GM12801 (cell line): Measurements from ENCODE around the gene FAM20C.

Experiments
- TF ChIP-seq, protein P1 (sequence below): IDR thresholded peaks from one replicate; pipeline ENCODE4 v1.5.1; 2011; ENCODE audit warnings: control low read depth; ENCODE audit not compliant: insufficient read length; ENCODE audit errors: extremely low read depth

FAM20C gene

DNA sequence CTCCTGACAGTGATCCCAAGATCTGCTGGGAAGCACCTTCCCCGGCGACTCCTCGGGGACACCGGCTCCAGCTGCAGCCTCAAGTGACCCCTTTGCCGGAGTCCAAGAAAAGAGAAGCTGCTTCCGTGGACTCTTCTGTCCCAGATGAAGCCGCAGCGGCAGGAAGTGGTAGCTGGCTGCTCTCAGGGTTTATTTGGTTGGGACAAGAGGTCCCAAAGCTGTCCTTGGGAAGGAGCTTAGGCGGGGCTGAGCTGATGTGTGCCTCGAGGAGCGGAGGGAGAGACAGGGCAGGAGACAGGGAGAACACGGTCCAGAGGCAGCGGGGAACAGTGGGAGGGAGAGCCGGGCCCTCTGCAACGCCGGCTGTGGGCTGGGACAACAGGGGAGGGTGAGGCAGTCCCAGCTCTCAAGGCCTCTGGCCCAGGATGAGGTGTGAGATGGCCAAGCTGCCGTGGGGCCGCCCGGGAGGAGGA lies 13.1 kb upstream of the FAM20C start:
- TF ChIP-seq, protein P1, sequence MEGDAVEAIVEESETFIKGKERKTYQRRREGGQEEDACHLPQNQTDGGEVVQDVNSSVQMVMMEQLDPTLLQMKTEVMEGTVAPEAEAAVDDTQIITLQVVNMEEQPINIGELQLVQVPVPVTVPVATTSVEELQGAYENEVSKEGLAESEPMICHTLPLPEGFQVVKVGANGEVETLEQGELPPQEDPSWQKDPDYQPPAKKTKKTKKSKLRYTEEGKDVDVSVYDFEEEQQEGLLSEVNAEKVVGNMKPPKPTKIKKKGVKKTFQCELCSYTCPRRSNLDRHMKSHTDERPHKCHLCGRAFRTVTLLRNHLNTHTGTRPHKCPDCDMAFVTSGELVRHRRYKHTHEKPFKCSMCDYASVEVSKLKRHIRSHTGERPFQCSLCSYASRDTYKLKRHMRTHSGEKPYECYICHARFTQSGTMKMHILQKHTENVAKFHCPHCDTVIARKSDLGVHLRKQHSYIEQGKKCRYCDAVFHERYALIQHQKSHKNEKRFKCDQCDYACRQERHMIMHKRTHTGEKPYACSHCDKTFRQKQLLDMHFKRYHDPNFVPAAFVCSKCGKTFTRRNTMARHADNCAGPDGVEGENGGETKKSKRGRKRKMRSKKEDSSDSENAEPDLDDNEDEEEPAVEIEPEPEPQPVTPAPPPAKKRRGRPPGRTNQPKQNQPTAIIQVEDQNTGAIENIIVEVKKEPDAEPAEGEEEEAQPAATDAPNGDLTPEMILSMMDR, result no peak

DNA sequence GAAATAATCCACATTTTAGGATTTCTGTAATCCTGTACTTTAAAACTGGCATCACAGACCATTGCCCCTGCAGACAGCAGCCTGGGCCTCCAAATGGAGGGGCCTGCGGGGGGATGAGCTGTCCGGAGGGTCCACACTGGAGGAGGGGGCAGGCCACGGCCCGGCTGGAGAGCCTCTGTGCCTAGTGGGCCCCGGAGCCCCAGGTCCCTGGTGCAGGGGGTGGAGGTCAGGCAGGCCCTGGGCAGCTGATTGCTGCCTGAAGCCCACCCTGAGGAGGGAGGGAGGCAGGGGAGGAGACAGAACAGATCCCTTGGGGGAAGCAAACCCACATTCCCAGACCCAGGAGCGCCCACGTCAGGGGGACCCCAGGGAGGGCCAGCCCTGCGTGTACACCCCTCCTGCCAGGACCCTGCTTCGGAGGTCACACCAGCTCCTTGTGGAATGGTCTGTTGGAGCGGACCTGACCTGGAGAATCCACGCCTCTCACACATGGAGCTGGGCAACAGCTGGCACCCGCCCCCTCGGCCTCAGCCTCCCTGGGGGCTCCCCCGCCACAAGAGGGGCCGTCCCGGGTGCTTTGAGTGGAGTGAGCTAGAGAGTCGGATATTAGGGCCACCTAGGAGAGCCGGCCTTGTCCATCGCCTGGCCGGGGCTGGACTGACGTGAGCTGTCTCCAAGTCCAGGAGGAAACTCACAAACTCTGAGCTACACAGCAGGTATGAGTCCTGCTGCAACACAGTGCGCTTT lies 12.2 kb upstream of the FAM20C start:
- TF ChIP-seq, protein P1, result no peak

DNA sequence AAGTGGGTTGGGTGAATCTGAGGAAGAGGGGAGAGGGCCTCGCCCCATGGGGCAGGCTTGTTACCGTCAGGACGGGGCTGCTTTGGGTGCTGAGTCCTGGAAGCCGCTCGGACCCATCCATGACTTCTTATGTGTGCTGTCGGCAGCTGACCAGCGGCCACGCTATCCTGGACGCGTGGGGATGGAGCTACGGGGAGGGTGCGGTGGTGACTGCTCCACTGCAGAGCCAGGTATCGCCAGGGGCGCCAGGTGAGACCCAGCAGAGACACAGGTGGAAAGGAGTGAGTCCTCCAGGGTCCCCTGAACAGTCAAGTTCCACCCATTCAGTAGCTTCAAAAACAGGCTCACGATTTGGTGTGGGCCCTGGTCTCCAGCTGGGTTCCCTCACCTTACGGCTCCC lies 10.6 kb upstream of the FAM20C start:
- TF ChIP-seq, protein P1, result no peak

DNA sequence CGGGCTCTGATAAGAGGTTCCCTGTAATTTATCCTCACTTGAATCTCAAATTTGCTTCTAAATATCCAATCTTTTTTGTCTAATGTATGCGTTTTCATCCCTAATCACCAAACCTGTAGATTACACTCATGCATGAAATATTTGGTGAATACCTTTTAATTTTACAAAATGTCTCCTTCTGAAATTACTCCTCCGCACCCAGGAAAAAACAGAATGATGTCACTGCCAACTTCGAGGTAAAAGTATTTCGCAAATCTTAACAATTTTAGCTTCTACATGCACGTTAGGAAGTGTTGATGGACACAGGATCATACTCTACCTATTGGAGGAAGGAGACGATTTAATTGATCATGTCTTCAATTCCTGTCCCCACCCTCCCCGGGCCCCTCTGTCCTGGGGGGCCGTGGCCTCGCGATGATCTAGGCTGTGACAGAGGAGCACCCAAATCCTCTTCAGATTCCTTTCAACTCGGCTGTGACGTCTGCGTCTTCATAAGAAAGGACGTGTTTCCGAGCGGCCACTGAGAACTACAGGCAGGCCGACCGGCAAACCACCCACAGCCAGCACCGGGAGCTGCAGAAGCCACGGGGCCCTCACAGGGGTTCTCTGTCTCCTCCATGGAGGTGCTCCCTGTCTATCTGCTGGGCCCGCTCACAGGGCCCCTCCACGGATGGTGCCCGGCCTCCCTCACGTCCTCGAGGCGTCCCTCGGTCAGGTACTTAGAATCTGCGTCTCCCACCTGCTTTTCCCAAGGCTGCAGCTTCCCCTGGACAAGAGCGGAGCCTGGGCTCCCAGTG lies 8.7 kb upstream of the FAM20C start:
- TF ChIP-seq, protein P1, result no peak

DNA sequence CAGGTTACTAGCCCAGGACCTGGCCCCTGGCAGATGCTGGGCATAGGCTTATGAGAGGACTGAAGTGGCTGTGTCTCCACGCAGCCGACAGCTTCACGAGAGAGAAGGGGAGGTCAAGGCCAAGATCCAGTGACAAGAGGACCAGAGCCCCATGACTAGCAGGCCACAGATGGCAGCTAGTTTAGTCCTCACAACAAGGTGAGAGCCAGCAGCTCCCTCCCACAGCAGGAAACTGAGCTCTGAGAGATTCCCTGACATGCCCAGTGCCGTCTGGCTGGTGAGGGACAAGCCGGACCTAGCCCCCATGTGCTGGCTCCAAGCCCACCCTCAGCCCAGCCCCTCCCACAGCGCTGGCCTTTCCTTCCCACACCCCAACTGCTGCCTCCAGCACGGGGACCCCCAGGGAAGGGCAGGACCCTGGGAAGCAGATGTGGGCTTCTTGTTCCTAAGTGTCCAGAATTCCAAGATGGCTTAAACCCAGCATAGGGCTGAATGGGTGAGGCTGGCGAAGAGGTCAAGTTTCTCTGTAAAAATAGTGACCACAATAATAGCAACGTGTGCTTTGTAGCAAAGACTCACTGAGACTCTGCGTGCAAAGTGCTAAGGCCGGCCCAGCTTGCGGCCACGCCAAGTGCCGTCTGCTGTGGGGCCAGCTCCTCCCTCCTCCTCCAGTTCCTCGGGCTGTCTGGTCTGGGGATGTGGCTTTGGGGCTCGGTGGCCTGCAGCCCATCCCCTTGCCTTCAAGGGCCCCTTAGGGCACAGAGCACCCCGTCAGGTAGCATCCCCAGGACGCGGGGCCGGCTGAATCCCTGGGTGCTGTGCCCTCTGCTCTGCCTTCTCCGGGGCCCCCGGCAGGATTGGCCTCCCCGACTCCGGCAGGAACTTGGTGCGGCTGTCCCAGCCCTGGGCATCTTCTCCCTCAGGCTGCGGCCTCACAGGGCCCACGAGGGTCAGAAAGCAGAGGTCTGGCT lies 7.8 kb upstream of the FAM20C start:
- TF ChIP-seq, protein P1, result no peak

DNA sequence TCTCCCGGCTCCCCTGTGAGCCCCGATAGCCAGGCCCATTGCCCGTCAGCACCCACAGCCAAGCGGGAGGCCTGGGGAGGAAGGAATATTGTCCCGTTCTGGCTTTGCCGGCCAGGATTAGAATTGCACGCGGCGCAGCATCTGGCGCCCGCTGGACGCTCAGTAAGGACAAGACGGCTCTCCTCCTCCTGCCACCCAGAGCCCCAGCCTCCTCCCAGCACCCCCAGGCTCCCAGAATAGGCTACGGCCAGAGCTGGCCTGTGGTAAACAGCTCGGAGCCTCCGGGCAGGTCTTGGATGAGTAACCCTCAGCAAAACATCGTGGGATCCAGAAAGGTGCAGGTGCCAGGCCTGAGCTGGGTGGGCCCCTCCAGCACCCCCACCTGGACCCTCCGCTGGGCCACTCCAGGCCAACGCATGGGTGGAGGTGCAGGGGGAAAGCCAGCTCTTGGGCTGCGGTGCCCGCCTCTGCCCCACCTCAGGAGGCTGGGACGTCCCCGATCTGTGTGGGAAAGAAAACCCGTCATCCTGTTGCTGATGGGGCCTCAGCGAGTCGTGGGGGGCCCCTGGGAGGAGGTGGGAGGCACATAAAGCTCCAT lies 5.8 kb upstream of the FAM20C start:
- TF ChIP-seq, protein P1, result no peak
